ENCODE measurements around the gene C19orf67. TPM values are rescaled to one million over a fixed set of nuclear protein-coding genes. Genes with fewer than 3 reads are reported as not detected.
"Not testable (repeated sequence)": the region's sequence is repeated elsewhere in the genome, so short reads cannot be mapped to it uniquely, and the experiment has no call there.

Gene C19orf67
- polyA plus RNA-seq, 3 donors from 2014 or later, result not detected

DNA sequence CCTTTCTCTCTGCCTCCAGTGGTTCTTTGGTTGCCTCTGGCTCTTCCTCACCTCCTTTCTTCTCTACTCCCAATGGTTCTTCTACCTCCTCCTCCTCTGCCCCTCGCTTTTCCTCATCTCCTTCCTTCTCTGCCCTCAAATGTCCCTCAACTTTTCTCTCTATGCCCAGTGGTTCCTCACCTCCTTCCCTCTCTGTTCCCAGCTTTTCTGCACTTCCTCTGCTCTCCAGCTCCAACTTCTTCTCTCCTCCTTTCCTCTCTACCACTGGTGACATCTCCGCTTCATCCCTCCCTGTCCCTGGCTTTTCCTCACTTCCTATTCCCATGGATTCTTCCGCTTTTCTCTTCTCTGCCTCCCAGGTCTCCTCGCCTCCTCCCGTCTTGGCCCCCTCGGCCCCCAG, 31.5 kb downstream of the C19orf67 start:
- no peak for DNase-seq
- Mint-ChIP-seq H3K4me1 (peaks cover 10 to 16% of the 10 kb centered on the region in 2 donors), H3K36me3 (peaks cover 17 to 22% (median 19%) of the 10 kb centered on the region in 3 donors), H3K4me3 (no peak overlapping the region), H3K9me3 (no peaks in the 10 kb centered on the region), H3K27ac (peak overlapping the region in 2 of 6 donors; percentile 47 to 57), H3K27me3 (ENCODE audit: low read depth in 3 of 3) (peaks cover 6 to 16% (median 10%) of the 10 kb centered on the region in 3 donors)

- no peak for DNase-seq
- no peak overlapping the region for H3K27ac Mint-ChIP-seq
- no peaks in the 10 kb centered on the region for H3K9me3 Mint-ChIP-seq
- H3K4me3 Mint-ChIP-seq, result no peak overlapping the region
- H3K36me3 Mint-ChIP-seq, result peaks cover 19 to 25% (median 20%) of the 10 kb centered on the region in 3 donors
- peaks cover 9 to 14% of the 10 kb centered on the region in 2 donors for H3K4me1 Mint-ChIP-seq
- H3K27me3 Mint-ChIP-seq (ENCODE audit: low read depth in 3 of 3), result peaks cover 4 to 10% (median 7%) of the 10 kb centered on the region in 3 donors
Observed at GRCh38 chr19:14053500-14053899, 32.1 kb downstream of the C19orf67 start.

GRCh38 chr19:14053032-14053431, 32.6 kb downstream of the C19orf67 start:
- DNase-seq, result no peak
- Mint-ChIP-seq H3K27me3 (ENCODE audit: low read depth in 3 of 3) (peaks cover 0 to 7% (median 5%) of the 10 kb centered on the region in 3 donors), H3K9me3 (no peaks in the 10 kb centered on the region), H3K4me1 (peaks cover 7 to 11% of the 10 kb centered on the region in 2 donors), H3K4me3 (no peak overlapping the region), H3K27ac (peak overlapping the region in 1 of 6 donors; percentile 48), H3K36me3 (peaks cover 19 to 28% (median 22%) of the 10 kb centered on the region in 3 donors)

DNA sequence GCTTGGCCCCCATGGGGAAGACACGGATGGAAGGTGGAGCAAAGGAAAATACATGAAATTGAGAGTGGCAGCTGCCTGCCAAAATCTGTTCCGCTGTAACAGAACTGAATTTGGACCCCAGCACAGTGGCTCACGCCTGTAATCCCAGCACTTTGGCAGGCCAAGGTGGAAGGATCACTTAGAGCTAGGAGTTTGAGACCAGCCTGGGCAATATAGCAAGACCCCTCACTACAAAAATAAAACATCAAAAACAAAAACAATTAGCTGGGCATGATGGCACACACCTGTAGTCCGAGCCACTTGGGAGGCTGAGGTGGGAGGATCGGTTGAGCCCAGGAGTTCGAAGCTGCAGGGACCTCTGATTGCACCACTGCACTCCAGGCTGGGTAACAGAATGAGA, 33.1 kb downstream of the C19orf67 start:
- Mint-ChIP-seq H3K4me1 (peaks cover 7% of the 10 kb centered on the region in 2 donors), H3K27ac (peak overlapping the region in 4 of 6 donors; percentile 16 to 68 (median 50)), H3K4me3 (no peak overlapping the region), H3K9me3 (no peaks in the 10 kb centered on the region), H3K27me3 (ENCODE audit: low read depth in 3 of 3) (peaks cover 0 to 7% (median 2%) of the 10 kb centered on the region in 3 donors), H3K36me3 (peaks cover 19 to 28% (median 22%) of the 10 kb centered on the region in 3 donors)
- no peak for DNase-seq

- Mint-ChIP-seq H3K4me1 (peaks cover 6 to 7% of the 10 kb centered on the region in 2 donors), H3K36me3 (peaks cover 19 to 28% (median 22%) of the 10 kb centered on the region in 3 donors), H3K4me3 (no peak overlapping the region), H3K27ac (peak overlapping the region in 3 of 6 donors; percentile 16 to 68 (median 59)), H3K27me3 (ENCODE audit: low read depth in 3 of 3) (peaks cover 0 to 7% (median 2%) of the 10 kb centered on the region in 3 donors), H3K9me3 (no peaks in the 10 kb centered on the region)
- DNase-seq, result no peak
Observed at GRCh38 chr19:14051980-14052379, 33.6 kb downstream of the C19orf67 start.

DNA sequence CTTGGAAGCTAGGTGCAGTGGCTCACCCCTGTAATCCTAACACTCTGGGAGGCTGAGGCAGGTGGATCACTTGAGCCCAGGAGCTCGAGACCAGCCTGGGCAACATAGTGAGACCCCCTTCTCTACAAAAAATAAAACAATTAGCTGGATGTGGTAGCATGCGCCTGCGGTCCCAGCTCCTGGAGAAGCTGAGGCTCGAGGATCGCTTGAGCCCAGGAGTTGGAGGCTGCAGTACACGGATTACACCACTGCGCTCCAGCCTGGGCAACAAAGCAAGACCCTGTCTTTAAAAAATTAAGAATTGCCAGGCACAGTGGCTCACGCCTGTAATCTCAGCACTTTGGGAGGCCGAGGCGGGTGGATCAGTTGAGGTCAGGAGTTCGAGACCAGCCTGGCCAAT, 34.6 kb downstream of the C19orf67 start:
- not testable (repeated sequence) for H3K9me3 Mint-ChIP-seq; H3K27me3 Mint-ChIP-seq (ENCODE audit: low read depth in 3 of 3); DNase-seq; H3K4me3 Mint-ChIP-seq; H3K27ac Mint-ChIP-seq; H3K4me1 Mint-ChIP-seq
- peaks cover 20 to 28% (median 22%) of the 10 kb centered on the region in 3 donors for H3K36me3 Mint-ChIP-seq

- peaks cover 0 to 4% (median 2%) of the 10 kb centered on the region in 3 donors for H3K27me3 Mint-ChIP-seq (ENCODE audit: low read depth in 3 of 3)
- no peak for DNase-seq
Observed at GRCh38 chr19:14050512-14050911, 35.1 kb downstream of the C19orf67 start.

DNA sequence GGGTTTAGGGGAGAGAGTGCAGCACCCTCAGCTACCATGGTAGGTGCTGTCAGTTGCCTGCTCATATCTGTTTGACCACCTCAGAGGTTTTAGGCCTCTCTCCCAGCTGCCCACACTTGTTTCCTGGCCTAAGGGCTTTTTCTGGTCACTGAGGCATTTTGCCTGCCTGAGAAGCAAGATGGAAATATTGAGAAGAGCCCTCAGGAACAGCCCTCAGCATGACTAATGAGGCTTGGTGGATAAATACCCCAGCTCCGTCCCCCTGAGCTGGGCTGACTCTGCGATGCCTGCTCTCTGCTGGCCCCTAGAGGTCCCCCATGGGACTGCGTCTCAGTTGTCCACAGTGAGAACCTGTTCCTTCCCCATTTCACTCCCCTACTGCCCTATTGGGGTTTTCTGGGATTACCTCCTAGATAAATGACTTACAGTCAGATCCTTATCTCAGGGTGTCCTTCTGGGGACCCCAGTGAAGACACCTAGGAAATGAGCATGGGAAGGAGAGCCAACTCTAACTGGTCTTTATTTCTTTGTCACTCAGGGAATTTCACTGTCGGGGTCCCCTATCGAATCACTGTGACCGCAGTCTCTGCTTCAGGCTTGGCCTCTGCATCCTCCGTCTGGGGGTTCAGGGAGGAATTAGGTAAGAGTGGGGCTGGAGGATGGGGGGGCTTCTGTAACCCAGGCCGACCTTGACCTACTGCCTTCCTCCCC, 37.0 kb downstream of the C19orf67 start:
- peak overlapping the region in 5 of 6 donors; percentile 46 to 81 (median 64) for H3K27ac Mint-ChIP-seq
- H3K9me3 Mint-ChIP-seq, result no peaks in the 10 kb centered on the region
- H3K4me1 Mint-ChIP-seq, result peaks cover 4 to 7% of the 10 kb centered on the region in 2 donors
- peaks cover 17 to 28% (median 18%) of the 10 kb centered on the region in 3 donors for H3K36me3 Mint-ChIP-seq
- no peak overlapping the region for H3K4me3 Mint-ChIP-seq
- no peaks in the 10 kb centered on the region for H3K27me3 Mint-ChIP-seq (ENCODE audit: low read depth in 3 of 3)
- peak; percentile 69 to 73 (median 73) for DNase-seq

More at GRCh38 chr19:14050512-14050911, 35.1 kb downstream of the C19orf67 start:
- Mint-ChIP-seq H3K4me1 (peaks cover 4 to 7% of the 10 kb centered on the region in 2 donors), H3K9me3 (no peaks in the 10 kb centered on the region), H3K27ac (peak overlapping the region in 3 of 6 donors; percentile 21 to 48 (median 45)), H3K36me3 (peaks cover 22 to 28% (median 23%) of the 10 kb centered on the region in 3 donors), H3K4me3 (no peak overlapping the region)

DNA sequence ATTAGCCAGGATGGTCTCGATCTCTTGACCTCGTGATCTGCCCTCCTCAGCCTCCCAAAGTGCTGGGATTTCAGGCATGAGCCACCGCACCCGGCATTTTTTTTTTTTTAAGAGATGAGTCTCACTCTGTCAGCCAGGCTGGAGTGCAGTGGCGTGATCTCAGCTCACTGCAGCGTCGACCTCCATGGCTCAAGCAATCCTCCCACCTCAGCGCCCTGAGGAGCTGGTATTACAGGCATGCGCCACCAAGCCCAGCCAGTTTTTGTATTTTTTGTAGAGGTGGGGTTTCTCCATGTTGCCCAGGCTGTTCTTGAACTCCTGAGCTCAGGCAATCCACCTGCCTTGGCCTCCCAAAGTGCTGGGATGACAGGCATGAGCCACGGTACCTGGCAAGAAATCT, 37.7 kb downstream of the C19orf67 start:
- peaks cover 18 to 30% (median 20%) of the 10 kb centered on the region in 3 donors for H3K36me3 Mint-ChIP-seq
- H3K9me3 Mint-ChIP-seq, result not testable (repeated sequence)

GRCh38 chr19:14042659-14043608, 42.6 kb downstream of the C19orf67 start:
- DNase-seq, result peak; percentile 61 to 77 (median 70)
- not testable (repeated sequence) for H3K9me3 Mint-ChIP-seq; H3K27me3 Mint-ChIP-seq (ENCODE audit: low read depth in 3 of 3)
- H3K27ac Mint-ChIP-seq, result peak overlapping the region; percentile 94 to 97 (median 94)
- H3K4me1 Mint-ChIP-seq, result peaks cover 16 to 17% of the 10 kb centered on the region in 2 donors
- H3K36me3 Mint-ChIP-seq, result peaks cover 8 to 11% (median 10%) of the 10 kb centered on the region in 3 donors
- H3K4me3 Mint-ChIP-seq, result peak overlapping the region in 2 of 5 donors; percentile 38 to 39

More for the DNA sequence above, 37.7 kb downstream of the C19orf67 start:
- not testable (repeated sequence) for H3K27me3 Mint-ChIP-seq (ENCODE audit: low read depth in 3 of 3); H3K4me3 Mint-ChIP-seq; H3K27ac Mint-ChIP-seq; DNase-seq
- peaks cover 7 to 12% of the 10 kb centered on the region in 2 donors for H3K4me1 Mint-ChIP-seq

GRCh38 chr19:14039181-14039580, 46.4 kb downstream of the C19orf67 start:
- peaks cover 12 to 18% (median 12%) of the 10 kb centered on the region in 3 donors for H3K36me3 Mint-ChIP-seq
- H3K4me3 Mint-ChIP-seq, result no peak overlapping the region
- H3K27ac Mint-ChIP-seq, result peak overlapping the region in 2 of 6 donors; percentile 34 to 39
- no peaks in the 10 kb centered on the region for H3K9me3 Mint-ChIP-seq
- peaks cover 23 to 38% of the 10 kb centered on the region in 2 donors for H3K4me1 Mint-ChIP-seq
- H3K27me3 Mint-ChIP-seq (ENCODE audit: low read depth in 3 of 3), result no peaks in the 10 kb centered on the region
- no peak for DNase-seq

- Mint-ChIP-seq H3K9me3 (no peaks in the 10 kb centered on the region), H3K27ac (no peak overlapping the region), H3K4me3 (no peak overlapping the region), H3K36me3 (peaks cover 7 to 11% (median 8%) of the 10 kb centered on the region in 3 donors), H3K4me1 (peaks cover 29 to 43% of the 10 kb centered on the region in 2 donors), H3K27me3 (ENCODE audit: low read depth in 3 of 3) (peaks cover 8 to 14% (median 10%) of the 10 kb centered on the region in 3 donors)
- DNase-seq, result no peak
Observed at GRCh38 chr19:14035706-14036105, 49.9 kb downstream of the C19orf67 start.

DNA sequence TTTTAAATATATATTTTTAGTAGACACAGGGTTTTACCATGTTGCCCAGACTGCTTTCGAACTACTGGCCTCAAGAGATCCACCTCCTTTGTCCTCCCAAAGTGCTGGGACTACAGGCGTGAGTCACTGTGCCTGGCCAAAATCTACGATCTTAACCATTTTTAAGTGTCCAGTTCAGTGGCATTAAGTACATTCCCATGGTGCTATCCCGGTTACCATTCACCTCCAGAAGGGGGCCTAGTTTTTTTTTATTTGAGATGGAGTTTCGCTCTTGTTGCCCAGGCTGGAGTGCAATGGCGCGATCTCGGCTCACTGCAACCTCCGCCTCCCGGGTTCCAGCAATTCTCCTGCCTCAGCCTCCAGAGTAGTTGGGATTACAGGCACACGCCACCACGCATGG, 50.4 kb downstream of the C19orf67 start:
- H3K36me3 Mint-ChIP-seq, result peaks cover 7 to 11% (median 8%) of the 10 kb centered on the region in 3 donors
- peaks cover 8 to 15% (median 10%) of the 10 kb centered on the region in 3 donors for H3K27me3 Mint-ChIP-seq (ENCODE audit: low read depth in 3 of 3)
- peak overlapping the region in 1 of 6 donors; percentile 32 for H3K27ac Mint-ChIP-seq
- H3K9me3 Mint-ChIP-seq, DNase-seq: not testable (repeated sequence)
- H3K4me3 Mint-ChIP-seq, result peak overlapping the region in 1 of 5 donors; percentile 21
- H3K4me1 Mint-ChIP-seq, result peaks cover 33 to 45% of the 10 kb centered on the region in 2 donors

All from immature natural killer cell (primary cell).